HL-60 (cell line): ENCODE data around the gene FANCI.

ENCODE experiments used
- CTCF ChIP-seq: IDR thresholded peaks from one replicate; pipeline ENCODE4 v1.5.1; 2011; ENCODE audit warnings: low read length, control low read depth, inconsistent platforms; ENCODE audit not compliant: insufficient read depth
- POLR2AphosphoS5 ChIP-seq: IDR thresholded peaks from 2 replicates; pipeline ENCODE4 v1.6.1; 2012; ENCODE audit warnings: low read depth

- TF ChIP-seq CTCF (no peak), POLR2AphosphoS5 (no peak)
Observed at GRCh38 chr15:89361451-89362202, 117.8 kb downstream of the FANCI start.
